Activated T-cell treated with anti-CD3 and anti-CD28 coated beads, Interleukin-2, amount 50 U/mL, for 72 hours (primary cell): ENCODE data around the gene TERC. TPM values are rescaled to one million over a fixed set of nuclear protein-coding genes. Genes with fewer than 3 reads are reported as not detected.
"Not testable (repeated sequence)": the region's sequence is repeated elsewhere in the genome, so short reads cannot be mapped to it uniquely, and the experiment has no call there.

Experiments used
- ATAC-seq, 2 donors: fragments of 150-1000 bp; cut with Tn5 transposase; replicated peaks in 1 of 2; 2 replicates each; pipeline ENCODE4 v1.10.0; 2021; ENCODE audit warnings: moderate library complexity in 2 of 2, mild to moderate bottlenecking in 1 of 2
- DNase-seq, 2 donors: peaks; one replicate each; pipeline ENCODE4 v3.0.0; 2021 to 2022; ENCODE audit warnings: mixed read lengths in 1 of 2
- H3K27ac Mint-ChIP-seq: one replicate; pipeline ENCODE4 v1.8.0; 2022; ENCODE audit warnings: mild to moderate bottlenecking, moderate library complexity, mixed read lengths
- H3K27me3 Mint-ChIP-seq: one replicate; pipeline ENCODE4 v1.8.0; 2022; ENCODE audit warnings: low read depth, mixed read lengths
- H3K36me3 Mint-ChIP-seq, 2 donors: one replicate each; pipeline ENCODE4 v1.8.0; 2022; ENCODE audit warnings: mixed read lengths in 2 of 2, mild to moderate bottlenecking in 1 of 2; ENCODE audit not compliant: insufficient read depth in 2 of 2
- H3K4me1 Mint-ChIP-seq: one replicate; pipeline ENCODE4 v1.8.0; 2022; ENCODE audit warnings: low read depth, mixed read lengths
- H3K4me3 Mint-ChIP-seq, 2 donors: one replicate each; pipeline ENCODE4 v1.8.0; 2022; ENCODE audit warnings: mild to moderate bottlenecking in 2 of 2, mixed read lengths in 2 of 2, moderate library complexity in 2 of 2
- H3K9me3 Mint-ChIP-seq, 2 donors: one replicate each; pipeline ENCODE4 v1.8.0; 2022; ENCODE audit warnings: mixed read lengths in 2 of 2
- total RNA-seq, 2 donors: library from RNA; stranded (reverse); gene quantifications; one replicate each; pipeline ENCODE4 v1.2.3, GENCODE V29; 2022

The TERC gene
- total RNA-seq, 2 donors from 2014 or later = 5.6 to 23.0 TPM

GRCh38 chr3:169759256-169759655 lies 5.6 kb downstream of the TERC start:
- ATAC-seq = peak; percentile 89 to 90
- Mint-ChIP-seq H3K36me3 (peaks cover 0 to 2% of the 10 kb centered on the region in 2 donors), H3K4me1 (peaks cover 25% of the 10 kb centered on the region), H3K9me3 (peaks cover 0 to 2% of the 10 kb centered on the region in 2 donors), H3K27ac (peak overlapping the region; percentile 29), H3K27me3 (no peaks in the 10 kb centered on the region), H3K4me3 (peak overlapping the region in 1 of 2 donors; percentile 31)
- peak in 1 of 2 donors; percentile 10 for DNase-seq

DNA sequence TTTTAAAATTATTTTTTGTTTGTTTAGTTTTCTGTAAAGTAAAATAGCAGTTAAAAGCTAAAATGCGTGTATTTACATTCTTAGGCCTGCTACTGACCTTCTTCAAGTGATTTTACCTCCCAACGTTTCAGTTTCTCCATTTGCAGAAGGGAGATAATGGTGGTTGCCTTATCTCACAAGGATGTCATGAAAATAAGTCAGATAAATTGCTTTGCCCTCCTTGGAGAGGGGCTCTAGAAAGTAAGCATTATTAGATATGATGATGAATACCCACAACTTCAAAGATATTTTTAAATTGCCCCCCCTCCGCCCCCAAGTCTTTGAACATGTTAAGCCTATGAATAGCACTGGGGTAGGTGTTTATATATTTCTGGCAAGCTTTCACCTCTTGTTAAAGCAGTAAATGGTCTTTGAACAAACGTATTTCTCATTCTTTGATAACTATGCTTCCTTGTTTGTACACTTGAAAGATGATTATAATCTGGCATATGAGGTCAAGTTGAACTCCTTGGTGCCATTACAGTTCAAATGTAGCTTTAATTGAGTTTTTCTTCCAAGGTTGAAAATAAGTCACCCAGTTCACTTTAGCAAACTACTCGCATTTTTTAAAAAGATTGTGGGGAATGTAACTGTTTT lies 6.4 kb downstream of the TERC start:
- no peaks in the 10 kb centered on the region for H3K36me3 Mint-ChIP-seq
- DNase-seq (no peak), ATAC-seq (no peak)
- H3K4me3 Mint-ChIP-seq = no peak overlapping the region
- no peak overlapping the region for H3K27ac Mint-ChIP-seq
- H3K9me3 Mint-ChIP-seq = peaks cover 0 to 2% of the 10 kb centered on the region in 2 donors
- H3K27me3 Mint-ChIP-seq = no peaks in the 10 kb centered on the region
- peaks cover 18% of the 10 kb centered on the region for H3K4me1 Mint-ChIP-seq

DNA sequence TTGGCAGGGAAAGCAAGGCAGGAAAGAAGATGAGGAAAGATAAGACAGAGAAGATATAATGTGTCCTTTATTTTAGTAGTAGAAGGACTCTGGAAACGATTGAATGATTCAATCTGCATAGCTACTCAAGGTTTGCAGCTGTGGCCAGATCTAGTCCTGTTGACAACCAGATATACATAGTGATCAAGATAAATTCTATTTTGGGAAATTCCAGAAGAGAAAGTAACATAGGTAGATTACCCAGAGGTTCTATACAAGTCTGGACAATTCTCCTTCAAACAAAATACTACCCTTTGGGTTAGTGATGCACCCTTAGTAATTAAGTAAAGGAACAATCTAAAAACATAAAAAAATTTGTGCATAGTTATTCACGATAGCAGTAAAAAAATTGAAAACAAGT lies 9.4 kb downstream of the TERC start:
- ATAC-seq = no peak
- Mint-ChIP-seq H3K36me3 (no peaks in the 10 kb centered on the region), H3K27me3 (peaks cover 7% of the 10 kb centered on the region), H3K4me1 (peaks cover 18% of the 10 kb centered on the region), H3K4me3 (no peak overlapping the region), H3K9me3 (peaks cover 0 to 2% of the 10 kb centered on the region in 2 donors), H3K27ac (no peak overlapping the region)
- no peak for DNase-seq

DNA sequence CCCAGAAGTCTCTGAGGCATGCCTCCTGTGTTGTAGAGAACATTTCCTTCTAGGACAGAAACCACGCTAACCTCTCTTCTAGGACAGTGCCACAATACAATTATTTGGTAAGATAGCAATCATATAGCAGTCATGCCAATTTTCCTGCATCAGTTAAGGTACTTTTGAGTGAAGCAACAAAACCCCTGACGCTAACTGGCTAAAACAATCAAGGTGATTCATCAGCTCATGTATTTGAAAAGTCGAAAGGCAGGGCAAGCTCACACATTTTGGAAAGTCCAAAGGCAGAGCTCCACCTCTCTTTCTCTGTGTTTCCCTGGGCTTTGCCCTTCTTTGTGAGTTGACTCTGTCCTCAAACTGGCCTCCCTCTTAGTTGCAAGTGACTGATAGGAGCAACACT lies 10.1 kb downstream of the TERC start:
- ATAC-seq = no peak
- no peaks in the 10 kb centered on the region for H3K36me3 Mint-ChIP-seq
- H3K4me3 Mint-ChIP-seq = no peak overlapping the region
- DNase-seq = no peak
- peaks cover 0 to 2% of the 10 kb centered on the region in 2 donors for H3K9me3 Mint-ChIP-seq
- H3K27ac Mint-ChIP-seq = no peak overlapping the region
- peaks cover 14% of the 10 kb centered on the region for H3K4me1 Mint-ChIP-seq
- H3K27me3 Mint-ChIP-seq = peaks cover 7% of the 10 kb centered on the region

GRCh38 chr3:169751875-169752274 lies 13.0 kb downstream of the TERC start:
- peaks cover 27% of the 10 kb centered on the region for H3K27me3 Mint-ChIP-seq
- no peaks in the 10 kb centered on the region for H3K36me3 Mint-ChIP-seq
- H3K4me1 Mint-ChIP-seq = peaks cover 10% of the 10 kb centered on the region
- peaks cover 0 to 2% of the 10 kb centered on the region in 2 donors for H3K9me3 Mint-ChIP-seq
- H3K4me3 Mint-ChIP-seq = no peak overlapping the region
- H3K27ac Mint-ChIP-seq = no peak overlapping the region
- DNase-seq (no peak), ATAC-seq (no peak)

DNA sequence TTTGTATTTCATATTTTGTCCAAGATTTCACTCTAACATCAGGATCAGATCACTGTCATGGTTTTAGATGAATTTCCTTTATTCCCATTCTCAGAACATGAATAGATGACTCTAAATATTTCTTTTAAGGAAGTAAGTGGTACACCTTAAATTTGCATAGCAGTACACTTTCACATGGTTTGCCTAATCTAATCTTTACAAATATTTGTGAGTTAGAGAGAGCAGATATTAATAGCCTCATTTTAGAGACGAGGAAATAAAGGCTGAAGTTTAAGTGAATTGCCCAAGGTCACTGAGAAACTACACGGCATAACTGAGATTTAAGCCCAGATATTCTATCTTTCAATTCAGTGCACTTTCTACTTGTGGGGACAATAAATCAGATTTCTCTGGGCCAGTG lies 14.2 kb downstream of the TERC start:
- Mint-ChIP-seq H3K27me3 (peaks cover 36% of the 10 kb centered on the region), H3K27ac (no peak overlapping the region), H3K36me3 (no peaks in the 10 kb centered on the region), H3K9me3 (no peaks in the 10 kb centered on the region), H3K4me1 (peaks cover 10% of the 10 kb centered on the region), H3K4me3 (no peak overlapping the region)
- ATAC-seq (no peak), DNase-seq (no peak)

DNA sequence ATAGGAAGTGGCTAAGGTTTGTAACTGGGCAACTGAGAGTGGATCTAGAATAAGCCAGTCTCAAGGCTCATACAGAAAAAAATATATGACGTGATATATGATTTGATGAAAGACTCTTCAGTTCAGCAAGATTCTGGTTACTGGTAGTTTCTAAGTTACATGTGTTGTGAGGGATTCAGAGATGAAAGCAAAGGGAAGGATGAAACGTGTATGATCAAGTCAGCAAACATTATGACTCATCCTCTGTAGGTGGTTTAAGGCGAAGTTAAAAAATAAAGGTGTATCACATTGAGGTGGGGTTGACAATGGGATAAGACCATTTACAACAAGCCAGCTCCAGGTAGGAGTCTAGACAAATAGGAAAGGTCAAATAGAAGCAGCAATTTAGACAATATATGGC lies 16.2 kb downstream of the TERC start:
- peaks cover 36% of the 10 kb centered on the region for H3K27me3 Mint-ChIP-seq
- H3K9me3 Mint-ChIP-seq = no peaks in the 10 kb centered on the region
- no peak for DNase-seq
- ATAC-seq = peak; percentile 92 to 96
- no peak overlapping the region for H3K27ac Mint-ChIP-seq
- H3K4me3 Mint-ChIP-seq = no peak overlapping the region
- peaks cover 17% of the 10 kb centered on the region for H3K4me1 Mint-ChIP-seq
- no peaks in the 10 kb centered on the region for H3K36me3 Mint-ChIP-seq

- H3K27me3 Mint-ChIP-seq = peaks cover 32% of the 10 kb centered on the region
- no peaks in the 10 kb centered on the region for H3K9me3 Mint-ChIP-seq
- H3K36me3 Mint-ChIP-seq = no peaks in the 10 kb centered on the region
- DNase-seq (no peak), ATAC-seq (no peak)
- H3K4me1 Mint-ChIP-seq = peaks cover 17% of the 10 kb centered on the region
- no peak overlapping the region for H3K4me3 Mint-ChIP-seq
- no peak overlapping the region for H3K27ac Mint-ChIP-seq
Measured at GRCh38 chr3:169746924-169747323, 17.9 kb downstream of the TERC start.

- H3K4me3 Mint-ChIP-seq = no peak overlapping the region
- peaks cover 29% of the 10 kb centered on the region for H3K27me3 Mint-ChIP-seq
- no peaks in the 10 kb centered on the region for H3K36me3 Mint-ChIP-seq
- ATAC-seq (no peak), DNase-seq (no peak)
- no peaks in the 10 kb centered on the region for H3K9me3 Mint-ChIP-seq
- H3K4me1 Mint-ChIP-seq = peaks cover 17% of the 10 kb centered on the region
- no peak overlapping the region for H3K27ac Mint-ChIP-seq
Measured at GRCh38 chr3:169744366-169745054, 20.4 kb downstream of the TERC start.

GRCh38 chr3:169739067-169739466 lies 25.8 kb downstream of the TERC start:
- peaks cover 7 to 15% of the 10 kb centered on the region in 2 donors for H3K9me3 Mint-ChIP-seq
- peaks cover 0 to 4% of the 10 kb centered on the region in 2 donors for H3K36me3 Mint-ChIP-seq
- H3K27ac Mint-ChIP-seq = no peak overlapping the region
- no peaks in the 10 kb centered on the region for H3K4me1 Mint-ChIP-seq
- H3K4me3 Mint-ChIP-seq = no peak overlapping the region
- H3K27me3 Mint-ChIP-seq = no peaks in the 10 kb centered on the region
- ATAC-seq = no peak
- DNase-seq = no peak

GRCh38 chr3:169731857-169732256 lies 33.0 kb downstream of the TERC start:
- H3K4me1 Mint-ChIP-seq, ATAC-seq, H3K4me3 Mint-ChIP-seq, H3K27ac Mint-ChIP-seq, DNase-seq: not testable (repeated sequence)
- Mint-ChIP-seq H3K27me3 (peaks cover 25% of the 10 kb centered on the region), H3K36me3 (peaks cover 0 to 10% of the 10 kb centered on the region in 2 donors), H3K9me3 (peaks cover 10 to 16% of the 10 kb centered on the region in 2 donors)

GRCh38 chr3:169722724-169723123 lies 42.1 kb downstream of the TERC start:
- Mint-ChIP-seq H3K9me3 (peaks cover 0 to 4% of the 10 kb centered on the region in 2 donors), H3K36me3 (no peaks in the 10 kb centered on the region), H3K27ac (no peak overlapping the region), H3K4me3 (no peak overlapping the region), H3K27me3 (peaks cover 20% of the 10 kb centered on the region), H3K4me1 (no peaks in the 10 kb centered on the region)
- DNase-seq (no peak), ATAC-seq (no peak)

DNA sequence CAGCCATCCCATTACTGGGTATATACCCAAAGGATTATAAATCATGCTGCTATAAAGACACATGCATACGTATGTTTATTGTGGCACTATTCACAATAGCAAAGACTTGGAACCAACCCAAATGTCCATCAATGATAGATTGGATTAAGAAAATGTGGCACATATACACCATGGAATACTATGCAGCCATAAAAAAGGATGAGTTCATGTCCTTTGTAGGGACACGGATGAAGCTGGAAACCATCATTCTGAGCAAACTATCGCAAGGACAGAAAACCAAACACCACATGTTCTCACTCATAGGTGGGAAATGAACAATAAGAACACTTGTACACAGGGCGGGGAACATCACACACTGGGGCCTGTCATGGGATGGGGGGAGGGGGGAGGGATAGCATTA lies 46.4 kb downstream of the TERC start:
- H3K36me3 Mint-ChIP-seq, H3K4me3 Mint-ChIP-seq, ATAC-seq, H3K9me3 Mint-ChIP-seq, H3K27ac Mint-ChIP-seq, DNase-seq, H3K4me1 Mint-ChIP-seq: not testable (repeated sequence)
- peaks cover 43% of the 10 kb centered on the region for H3K27me3 Mint-ChIP-seq
